Measurements from ENCODE around the gene CREBL2. TPM values are rescaled to one million over a fixed set of nuclear protein-coding genes. Genes with fewer than 3 reads are reported as not detected.

Gene CREBL2
- total RNA-seq, 3 donors from 2014 or later, result 23.3 to 35.9 (median 25.4) TPM

DNA sequence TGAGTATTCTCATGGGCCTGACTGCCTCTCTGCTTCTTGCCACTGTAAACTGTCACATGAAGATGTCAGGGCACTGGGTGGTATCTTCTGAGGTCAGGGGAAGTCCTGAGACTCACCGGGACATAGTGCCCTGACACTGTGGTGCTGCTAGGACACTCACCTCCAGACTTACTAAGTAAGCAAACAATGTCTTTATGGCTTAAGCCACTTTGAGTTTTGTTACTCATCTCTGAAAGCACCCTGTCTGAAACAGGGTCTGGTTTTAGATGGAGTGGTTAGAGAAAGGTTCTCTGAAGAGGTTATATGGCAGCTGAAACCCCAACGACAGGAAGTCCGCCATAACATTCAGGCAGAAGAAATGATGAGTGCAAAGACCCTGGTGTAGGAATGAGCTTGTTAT lies 61.6 kb downstream of the CREBL2 start:
- TF ChIP-seq, protein P1, sequence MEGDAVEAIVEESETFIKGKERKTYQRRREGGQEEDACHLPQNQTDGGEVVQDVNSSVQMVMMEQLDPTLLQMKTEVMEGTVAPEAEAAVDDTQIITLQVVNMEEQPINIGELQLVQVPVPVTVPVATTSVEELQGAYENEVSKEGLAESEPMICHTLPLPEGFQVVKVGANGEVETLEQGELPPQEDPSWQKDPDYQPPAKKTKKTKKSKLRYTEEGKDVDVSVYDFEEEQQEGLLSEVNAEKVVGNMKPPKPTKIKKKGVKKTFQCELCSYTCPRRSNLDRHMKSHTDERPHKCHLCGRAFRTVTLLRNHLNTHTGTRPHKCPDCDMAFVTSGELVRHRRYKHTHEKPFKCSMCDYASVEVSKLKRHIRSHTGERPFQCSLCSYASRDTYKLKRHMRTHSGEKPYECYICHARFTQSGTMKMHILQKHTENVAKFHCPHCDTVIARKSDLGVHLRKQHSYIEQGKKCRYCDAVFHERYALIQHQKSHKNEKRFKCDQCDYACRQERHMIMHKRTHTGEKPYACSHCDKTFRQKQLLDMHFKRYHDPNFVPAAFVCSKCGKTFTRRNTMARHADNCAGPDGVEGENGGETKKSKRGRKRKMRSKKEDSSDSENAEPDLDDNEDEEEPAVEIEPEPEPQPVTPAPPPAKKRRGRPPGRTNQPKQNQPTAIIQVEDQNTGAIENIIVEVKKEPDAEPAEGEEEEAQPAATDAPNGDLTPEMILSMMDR (IDR thresholded peaks at IDR 0.05), result no peak
- H3K9me3 ChIP-seq, result no peaks in the 10 kb centered on the region
- H3K36me3 ChIP-seq (ENCODE audit: low read depth), result no peaks in the 10 kb centered on the region
- ATAC-seq (no peak), DNase-seq (no peak)
- H3K4me1 ChIP-seq (ENCODE audit: low read depth), result no peaks in the 10 kb centered on the region
- intact Hi-C loops (cut with DNase I, micrococcal nuclease), result no loop called here
- no peak overlapping the region for H3K4me3 ChIP-seq

DNA sequence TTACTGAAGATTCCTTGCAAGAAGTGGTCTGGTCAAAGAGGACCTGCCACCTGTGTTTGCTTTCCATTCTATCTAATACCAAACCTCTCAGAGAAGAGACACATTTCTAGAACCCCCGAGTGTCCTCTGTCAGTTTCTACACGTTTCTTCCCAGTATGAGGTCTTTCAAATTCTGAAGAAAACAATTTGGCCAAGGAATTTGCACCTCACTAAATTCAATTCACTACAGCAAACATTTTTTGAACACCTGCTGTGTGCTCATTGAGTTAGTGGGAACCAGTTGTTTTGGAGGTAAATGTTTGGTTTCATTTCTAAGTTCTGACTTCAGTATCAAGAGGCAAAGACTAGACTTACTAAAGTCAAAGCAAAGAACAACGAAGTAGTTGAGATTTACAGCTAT lies 64.9 kb downstream of the CREBL2 start:
- DNase-seq (no peak), ATAC-seq (no peak)
- Histone ChIP-seq H3K4me3 (no peak overlapping the region), H3K36me3 (ENCODE audit: low read depth) (no peaks in the 10 kb centered on the region), H3K4me1 (ENCODE audit: low read depth) (no peaks in the 10 kb centered on the region), H3K9me3 (no peaks in the 10 kb centered on the region)
- intact Hi-C loops (cut with DNase I, micrococcal nuclease), result no loop called here
- TF ChIP-seq, protein P1 (IDR thresholded peaks at IDR 0.05), result no peak

DNA sequence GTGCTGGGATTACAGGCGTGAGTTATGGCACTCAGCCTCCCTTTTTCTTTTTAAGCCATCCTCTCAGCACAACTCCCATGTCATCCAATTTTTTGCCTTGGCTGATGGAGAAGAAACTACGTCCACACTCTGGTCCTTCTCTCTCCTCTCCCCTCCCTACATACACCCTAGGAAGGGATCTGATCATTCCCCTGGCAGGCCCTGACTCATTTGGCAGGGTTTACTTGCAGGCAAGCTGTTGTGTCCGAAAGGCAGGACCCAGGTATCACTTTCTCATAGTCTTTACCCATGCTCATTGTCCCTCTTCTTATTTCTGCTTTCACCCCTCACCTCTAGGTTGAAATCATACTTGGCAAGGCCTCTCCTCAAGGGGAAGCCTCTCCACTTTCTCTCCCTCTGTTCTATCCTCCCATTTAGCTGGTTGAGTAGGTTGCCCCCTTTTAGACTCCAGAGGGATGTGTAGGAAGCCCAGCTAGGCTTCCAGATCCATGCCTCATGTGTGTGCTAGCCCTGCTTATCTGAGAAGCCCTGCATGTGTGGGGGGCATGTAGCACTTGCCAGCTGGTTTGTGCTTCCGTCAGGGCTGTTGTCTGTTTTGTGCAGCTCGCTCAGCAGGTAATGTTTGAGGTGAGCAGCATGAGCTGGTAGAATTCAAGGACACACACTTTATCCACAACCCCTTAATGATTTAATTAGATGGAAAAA lies 69.5 kb downstream of the CREBL2 start:
- no peaks in the 10 kb centered on the region for H3K9me3 ChIP-seq
- intact Hi-C loops (cut with DNase I, micrococcal nuclease), result no loop called here

DNA sequence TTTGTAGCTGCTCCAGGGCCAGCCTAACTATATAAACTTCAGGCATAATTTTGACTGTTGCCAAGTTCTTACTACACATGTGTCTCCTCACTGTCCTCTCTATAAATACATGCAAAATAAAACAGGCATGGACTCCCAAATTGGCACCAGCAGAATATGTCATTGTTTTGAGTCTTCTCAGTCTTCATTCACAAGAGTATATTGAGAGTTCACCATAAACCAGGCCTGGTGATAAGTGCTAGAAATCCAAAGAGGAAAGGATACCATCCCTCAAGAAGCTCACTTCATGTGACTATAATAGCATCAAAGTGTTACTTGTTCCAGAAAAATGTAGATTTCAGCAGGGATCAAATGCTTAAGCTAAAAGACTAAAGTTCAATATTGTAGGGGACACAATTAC lies 70.6 kb downstream of the CREBL2 start:
- DNase-seq (no peak), ATAC-seq (no peak)
- TF ChIP-seq, protein P1 (IDR thresholded peaks at IDR 0.05), result no peak
- intact Hi-C loops (cut with DNase I, micrococcal nuclease), result no loop called here
- H3K9me3 ChIP-seq, result no peaks in the 10 kb centered on the region
- H3K4me3 ChIP-seq, result no peak overlapping the region
- no peaks in the 10 kb centered on the region for H3K4me1 ChIP-seq (ENCODE audit: low read depth)
- H3K36me3 ChIP-seq (ENCODE audit: low read depth), result no peaks in the 10 kb centered on the region

More for the DNA sequence above, 69.5 kb downstream of the CREBL2 start:
- DNase-seq, result no peak
- Histone ChIP-seq H3K4me1 (ENCODE audit: low read depth) (no peaks in the 10 kb centered on the region), H3K4me3 (no peak overlapping the region), H3K36me3 (ENCODE audit: low read depth) (no peaks in the 10 kb centered on the region)
- no peak for ATAC-seq
- TF ChIP-seq, protein P1 (IDR thresholded peaks at IDR 0.05), result no peak

DNA sequence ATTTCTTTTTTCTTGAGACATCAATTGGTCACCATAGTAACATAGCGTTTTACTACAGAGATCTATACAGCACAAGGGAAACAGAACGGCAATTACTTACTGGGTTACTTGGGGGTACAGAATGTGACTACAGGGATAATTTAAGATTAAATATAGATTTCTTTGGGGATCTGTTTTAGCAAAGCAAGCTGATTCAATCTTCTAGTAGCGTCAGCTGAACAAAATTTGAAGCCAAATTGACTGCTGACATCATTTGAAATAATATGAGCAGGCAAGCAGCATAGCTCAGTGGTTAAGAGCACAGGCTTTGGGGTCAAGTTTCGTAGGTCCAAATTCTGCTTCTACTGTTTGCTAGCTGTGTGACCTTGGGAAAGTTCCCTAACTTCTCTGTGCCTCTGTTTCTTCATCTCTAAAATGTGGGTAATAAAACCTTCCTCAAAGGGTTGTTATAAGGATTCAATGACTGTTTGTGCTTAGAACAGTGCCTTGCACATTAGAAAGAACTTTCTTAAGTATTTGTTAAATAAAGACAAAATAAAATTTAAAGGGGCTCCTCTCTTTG lies 71.5 kb downstream of the CREBL2 start:
- Histone ChIP-seq H3K9me3 (no peaks in the 10 kb centered on the region), H3K36me3 (ENCODE audit: low read depth) (no peaks in the 10 kb centered on the region), H3K4me1 (ENCODE audit: low read depth) (no peaks in the 10 kb centered on the region), H3K4me3 (no peak overlapping the region)
- TF ChIP-seq, protein P1 (IDR thresholded peaks at IDR 0.05), result no peak
- DNase-seq (no peak), ATAC-seq (no peak)
- intact Hi-C loops (cut with DNase I, micrococcal nuclease), result no loop called here
